Measurements from ENCODE around the gene ITGA11.

Gene ITGA11

GRCh38 chr15:68332266-68332665, 99.7 kb downstream of the ITGA11 start:
- DNase-seq (ENCODE audit: low read depth in 2 of 2) = no peak

- no peak for DNase-seq (ENCODE audit: low read depth in 2 of 2)
These were observed 101.1 kb downstream of the ITGA11 start for GRCh38 chr15:68330901-68331300.

DNA sequence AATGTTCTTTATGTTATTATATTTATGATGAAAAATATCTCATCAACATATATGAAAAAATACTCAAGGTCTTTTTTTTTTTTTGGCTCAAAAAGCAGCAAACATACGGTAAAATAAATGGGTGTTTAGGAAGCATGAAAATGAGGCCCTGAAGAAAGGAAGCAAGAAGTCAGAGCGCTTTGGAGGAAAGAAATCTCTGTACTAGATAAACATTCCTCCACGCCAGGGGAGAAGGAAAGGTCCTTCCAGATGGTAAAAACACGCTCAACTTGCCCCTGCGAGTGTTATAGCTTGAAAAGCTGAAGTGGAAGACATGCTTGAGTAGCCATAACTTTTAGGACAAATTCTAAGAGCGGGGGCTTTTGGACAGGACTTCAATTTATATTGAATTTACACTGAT, 101.5 kb downstream of the ITGA11 start:
- DNase-seq (ENCODE audit: low read depth in 2 of 2) = no peak

GRCh38 chr15:68328964-68329363, 103.0 kb downstream of the ITGA11 start:
- DNase-seq (ENCODE audit: low read depth in 2 of 2) = no peak

DNA sequence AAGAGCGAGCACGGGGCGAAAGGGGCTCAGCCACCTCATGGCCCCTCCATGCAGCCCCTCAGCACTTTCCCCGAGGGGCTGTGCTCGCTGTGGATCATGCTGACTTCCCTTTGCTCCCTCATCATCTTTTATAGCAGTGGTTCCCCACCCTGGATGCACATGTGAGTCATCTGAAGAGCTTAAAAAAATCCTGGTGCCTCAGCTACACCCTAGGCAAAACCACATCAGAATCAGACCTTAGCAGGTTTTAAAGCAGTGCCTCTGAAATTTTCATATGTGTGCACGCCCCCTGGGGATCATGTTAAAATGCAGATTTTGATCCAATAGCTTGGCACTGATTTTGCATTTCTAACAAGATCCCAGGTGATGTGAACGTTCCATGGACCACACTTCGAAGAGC, 103.5 kb downstream of the ITGA11 start:
- DNase-seq (ENCODE audit: low read depth in 2 of 2) = no peak

- no peak for DNase-seq (ENCODE audit: low read depth in 2 of 2)
These were observed 105.1 kb downstream of the ITGA11 start for GRCh38 chr15:68326711-68327354.

GRCh38 chr15:68325726-68326125, 106.2 kb downstream of the ITGA11 start:
- no peak for DNase-seq (ENCODE audit: low read depth in 2 of 2)

DNA sequence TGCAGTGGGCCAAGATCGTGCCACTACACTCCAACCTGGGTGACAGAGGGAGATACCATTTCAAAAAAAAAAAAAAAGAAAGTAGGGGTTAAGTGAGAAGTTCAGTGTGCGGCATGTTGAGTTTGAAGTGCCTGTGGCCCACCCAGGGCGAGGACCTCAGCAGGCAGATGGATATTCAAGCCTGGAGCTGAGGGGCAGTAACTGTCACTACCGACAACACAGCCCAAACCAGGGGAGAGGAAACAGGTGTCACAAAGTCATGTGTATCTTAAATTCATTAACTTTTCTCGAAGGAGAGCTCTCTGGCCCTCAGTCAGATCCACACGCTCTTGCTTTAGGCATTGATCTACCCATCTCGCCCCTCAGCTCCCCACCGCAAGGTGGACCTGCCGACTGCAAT, 109.2 kb downstream of the ITGA11 start:
- DNase-seq (ENCODE audit: low read depth in 2 of 2) = no peak

DNA sequence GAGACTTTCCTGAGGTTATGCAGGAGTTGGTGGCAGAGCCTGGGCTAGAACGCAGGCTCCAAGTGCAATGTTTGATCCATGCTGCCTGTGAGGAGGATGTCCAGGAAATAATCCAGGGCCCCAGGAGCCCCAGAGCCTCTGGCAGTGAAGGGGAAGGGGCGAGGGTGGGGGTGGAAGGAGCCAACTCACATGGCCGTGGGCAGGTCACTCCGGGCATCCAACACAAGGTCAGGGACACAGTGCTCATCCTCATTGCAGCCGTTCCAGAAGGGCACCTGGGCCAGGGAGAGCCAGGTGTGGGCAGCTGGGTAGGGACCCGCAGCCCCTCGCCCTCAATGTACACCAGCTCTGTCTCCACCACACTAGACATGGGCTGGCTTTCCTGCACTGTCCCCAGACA, 110.7 kb downstream of the ITGA11 start:
- DNase-seq (ENCODE audit: low read depth in 2 of 2) = no peak

- DNase-seq (ENCODE audit: low read depth in 2 of 2) = no peak
These were observed 112.0 kb downstream of the ITGA11 start for GRCh38 chr15:68319997-68320396.

DNA sequence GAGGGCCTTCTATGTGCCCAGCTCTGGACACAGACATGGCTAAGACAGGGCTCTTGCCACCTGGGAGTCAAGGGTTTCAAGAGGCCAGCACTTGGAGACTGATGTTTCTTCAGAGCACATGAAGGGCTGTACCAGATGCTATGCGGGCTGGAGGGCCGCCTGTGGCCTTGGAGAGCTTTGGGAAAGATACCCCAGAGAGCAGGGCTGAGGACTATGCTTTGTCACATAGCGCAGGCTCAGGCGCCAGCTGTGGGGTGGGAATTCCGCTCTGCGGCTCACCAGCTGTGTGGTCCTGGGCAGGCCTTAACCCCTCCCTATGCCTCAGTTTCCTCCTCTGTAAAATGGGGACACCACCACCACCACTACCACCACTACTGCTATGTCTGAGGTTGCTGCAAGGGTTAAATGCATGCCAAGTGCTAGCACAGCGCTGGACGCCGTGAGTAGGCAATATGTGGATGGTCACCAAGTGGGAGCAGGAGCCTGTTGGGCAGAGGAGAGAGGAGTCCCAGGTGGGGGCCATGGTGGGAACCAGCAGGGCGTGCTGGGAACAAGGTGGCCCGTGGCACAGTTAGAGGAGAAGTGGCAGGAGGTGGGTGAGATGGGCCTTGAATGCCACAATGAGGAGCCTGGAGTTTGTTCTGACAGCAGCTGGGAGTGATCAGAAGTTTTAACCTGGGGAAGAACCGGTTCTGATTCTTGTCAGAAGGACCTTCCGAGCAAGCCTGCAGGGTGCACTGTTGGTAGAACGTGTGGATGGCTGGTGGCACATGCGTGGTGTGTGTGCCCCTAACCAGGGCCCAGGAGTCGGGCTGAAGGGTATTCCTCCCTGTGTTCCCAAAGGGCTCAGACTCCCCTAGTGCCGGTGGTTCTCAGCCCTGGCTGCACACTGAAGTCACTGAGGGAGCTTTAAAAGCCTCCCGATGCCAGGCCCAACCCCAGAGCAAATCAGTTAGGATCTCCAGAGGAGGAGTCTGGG, 112.7 kb downstream of the ITGA11 start:
- DNase-seq (ENCODE audit: low read depth in 2 of 2) = no peak

DNA sequence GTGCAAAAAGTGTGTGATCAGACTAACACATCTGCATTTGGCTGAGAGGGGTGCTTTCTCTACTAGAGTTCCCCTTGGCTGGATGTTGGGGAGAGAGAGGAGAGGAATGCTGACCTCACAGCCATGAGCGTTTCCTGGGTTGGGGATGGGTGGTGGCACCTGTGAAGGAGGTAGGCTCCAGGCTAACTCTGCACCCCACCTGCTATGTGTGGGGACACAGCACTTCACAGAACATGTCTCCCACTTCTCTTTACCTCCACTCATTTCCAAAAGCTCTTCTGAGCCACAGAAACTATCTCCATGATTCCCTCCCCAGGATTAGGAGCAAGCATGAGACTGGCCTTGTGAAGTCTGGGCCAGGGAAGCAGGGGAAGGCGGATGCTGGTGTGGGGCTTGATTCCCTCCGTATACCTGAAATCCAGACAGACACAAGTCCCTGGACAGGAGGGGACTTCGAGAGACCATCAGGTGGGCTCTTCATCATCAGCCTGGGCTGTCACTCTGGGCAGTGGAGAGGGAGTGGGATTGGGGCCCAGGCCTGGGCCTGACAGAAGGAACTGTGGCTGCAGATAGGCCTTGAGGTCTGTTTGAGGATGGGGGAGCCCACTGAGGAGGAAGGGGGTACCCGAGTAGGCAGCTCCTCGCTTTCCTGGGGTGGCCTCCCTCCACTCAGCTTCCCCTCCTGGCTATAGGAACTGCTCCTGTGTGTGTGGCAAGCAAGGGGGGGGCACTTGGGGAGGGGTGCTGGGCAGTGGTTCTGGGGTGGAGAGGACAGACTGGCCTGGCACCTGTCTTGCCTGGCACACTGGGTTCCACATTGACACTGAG, 113.7 kb downstream of the ITGA11 start:
- no peak for DNase-seq (ENCODE audit: low read depth in 2 of 2)

DNA sequence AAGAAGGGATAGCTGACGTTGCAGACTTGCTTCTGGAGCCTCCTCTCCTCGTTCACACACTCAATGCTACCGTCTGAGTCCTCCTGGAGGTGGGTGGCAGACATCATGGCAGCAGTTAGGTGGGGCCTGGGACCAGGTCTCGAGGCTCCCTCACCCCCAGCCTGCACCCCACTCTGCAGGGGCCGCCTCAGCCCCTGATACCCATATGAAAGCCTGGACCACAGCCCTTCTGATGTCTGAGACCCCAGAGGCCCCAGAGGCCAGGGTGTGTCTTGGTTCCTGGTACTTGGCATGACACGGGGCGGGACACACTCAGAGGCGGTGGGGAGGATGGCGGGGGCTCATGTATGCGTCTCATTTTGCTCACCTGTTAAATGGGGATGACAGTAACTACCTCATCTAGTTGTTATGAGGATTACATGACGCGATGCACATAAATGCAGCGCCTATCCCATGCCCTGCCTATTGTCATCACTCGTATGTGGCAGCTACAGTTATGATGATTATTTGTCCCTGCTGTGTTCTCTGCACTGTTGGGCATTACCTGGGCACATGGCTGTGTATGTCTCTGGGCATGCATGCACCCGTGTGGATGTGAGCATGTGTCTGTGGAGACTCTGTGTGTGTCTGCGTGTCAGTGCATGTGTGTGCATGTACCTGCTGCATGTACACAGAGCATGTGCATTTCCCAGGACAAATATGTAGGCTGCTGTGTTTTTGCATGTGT, 114.5 kb downstream of the ITGA11 start:
- DNase-seq (ENCODE audit: low read depth in 2 of 2) = no peak

- no peak for DNase-seq (ENCODE audit: low read depth in 2 of 2)
These were observed 115.7 kb downstream of the ITGA11 start for GRCh38 chr15:68316061-68316804.

- DNase-seq (ENCODE audit: low read depth in 2 of 2) = no peak
These were observed 116.4 kb downstream of the ITGA11 start for GRCh38 chr15:68315495-68316031.

DNA sequence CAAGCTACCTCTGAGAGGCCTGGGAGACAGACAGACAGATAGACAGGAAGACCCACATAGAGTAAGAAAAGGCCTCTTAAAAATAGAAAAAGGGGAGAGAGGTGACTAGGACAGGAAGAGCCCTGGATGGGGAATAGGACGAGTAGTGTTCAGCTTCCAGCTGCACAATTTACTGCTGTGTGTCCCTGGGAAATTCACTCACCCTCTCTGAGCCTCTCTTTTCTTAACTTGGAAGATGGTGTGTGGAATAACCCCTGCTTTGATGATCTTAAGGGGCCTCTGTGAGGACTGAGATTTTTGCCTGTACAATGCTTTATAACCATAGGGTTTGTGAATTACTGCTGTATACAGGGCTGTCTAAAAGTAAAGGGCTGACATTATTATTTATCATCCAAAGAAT, 116.9 kb downstream of the ITGA11 start:
- no peak for DNase-seq (ENCODE audit: low read depth in 2 of 2)

DNA sequence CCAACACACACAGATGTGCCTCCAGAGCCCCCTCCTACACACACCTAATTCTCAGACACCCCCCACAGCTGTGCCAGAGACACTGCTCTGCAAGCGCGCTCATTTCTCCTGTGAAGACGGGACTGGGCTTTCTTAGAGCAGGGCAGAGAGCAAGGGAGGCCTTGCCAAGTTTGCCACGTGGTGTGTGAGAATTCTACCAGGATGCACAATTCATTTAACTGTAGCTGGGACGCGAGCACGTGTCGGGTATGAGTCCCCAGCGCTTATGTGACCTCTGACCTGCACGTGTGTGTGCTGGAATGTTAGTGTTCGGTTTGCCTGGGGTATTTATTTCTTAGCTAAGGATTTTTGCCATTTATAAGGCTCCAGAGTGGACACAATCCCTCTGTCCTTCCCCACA, 117.4 kb downstream of the ITGA11 start:
- DNase-seq (ENCODE audit: low read depth in 2 of 2) = no peak

GRCh38 chr15:68313501-68314410, 118.2 kb downstream of the ITGA11 start:
- no peak for DNase-seq (ENCODE audit: low read depth in 2 of 2)

GRCh38 chr15:68312701-68313204, 119.2 kb downstream of the ITGA11 start:
- DNase-seq (ENCODE audit: low read depth in 2 of 2) = no peak

Data from stimulated activated CD8-positive, alpha-beta memory T cell treated with anti-CD3 and anti-CD28 coated beads, Interleukin-7, amount 100 ng/mL, for 4 hours (primary cell).